Measurements from ENCODE around the gene CHSY1.

Gene CHSY1

GRCh38 chr15:101198800-101199199, 53.0 kb downstream of the CHSY1 start:
- no CpG with 5 or more reads among the region's 6 CpGs for WGBS (ENCODE audit: insufficient coverage, insufficient read length)
- no peak for DNase-seq (ENCODE audit: low read depth, low spot score)
- Histone ChIP-seq H3K9me3 (ENCODE audit: control insufficient read depth, insufficient read depth, low read length) (no peaks in the 10 kb centered on the region), H3K27me3 (ENCODE audit: control insufficient read depth, insufficient read depth, low read length) (no peaks in the 10 kb centered on the region), H3K4me1 (ENCODE audit: control insufficient read depth, insufficient read depth, low read length) (peaks cover 11% of the 10 kb centered on the region), H3K36me3 (ENCODE audit: control insufficient read depth, insufficient read depth, low read length) (no peaks in the 10 kb centered on the region), H3K27ac (ENCODE audit: low read length) (no peak overlapping the region), H3K4me3 (ENCODE audit: low read length) (no peak overlapping the region)

- no CpG with 5 or more reads among the region's 16 CpGs for WGBS (ENCODE audit: insufficient coverage, insufficient read length)
Observed at GRCh38 chr15:101198031-101198575, 53.7 kb downstream of the CHSY1 start.

GRCh38 chr15:101194546-101195125, 57.2 kb downstream of the CHSY1 start:
- no peaks in the 10 kb centered on the region for H3K36me3 ChIP-seq (ENCODE audit: control insufficient read depth, insufficient read depth, low read length)
- WGBS (ENCODE audit: insufficient coverage, insufficient read length), result 100% methylated on average over 5 of the region's 8 CpGs
- no peak overlapping the region for H3K27ac ChIP-seq (ENCODE audit: low read length)
- H3K9me3 ChIP-seq (ENCODE audit: control insufficient read depth, insufficient read depth, low read length), result no peaks in the 10 kb centered on the region
- H3K4me3 ChIP-seq (ENCODE audit: low read length), result no peak overlapping the region
- no peaks in the 10 kb centered on the region for H3K27me3 ChIP-seq (ENCODE audit: control insufficient read depth, insufficient read depth, low read length)
- peaks cover 11% of the 10 kb centered on the region for H3K4me1 ChIP-seq (ENCODE audit: control insufficient read depth, insufficient read depth, low read length)
- no peak for DNase-seq (ENCODE audit: low read depth, low spot score)

More at GRCh38 chr15:101198031-101198575, 53.7 kb downstream of the CHSY1 start:
- no peaks in the 10 kb centered on the region for H3K9me3 ChIP-seq (ENCODE audit: control insufficient read depth, insufficient read depth, low read length)
- DNase-seq (ENCODE audit: low read depth, low spot score), result no peak
- H3K4me3 ChIP-seq (ENCODE audit: low read length), result no peak overlapping the region
- peaks cover 13% of the 10 kb centered on the region for H3K4me1 ChIP-seq (ENCODE audit: control insufficient read depth, insufficient read depth, low read length)
- no peaks in the 10 kb centered on the region for H3K27me3 ChIP-seq (ENCODE audit: control insufficient read depth, insufficient read depth, low read length)
- H3K27ac ChIP-seq (ENCODE audit: low read length), result no peak overlapping the region
- no peaks in the 10 kb centered on the region for H3K36me3 ChIP-seq (ENCODE audit: control insufficient read depth, insufficient read depth, low read length)

DNA sequence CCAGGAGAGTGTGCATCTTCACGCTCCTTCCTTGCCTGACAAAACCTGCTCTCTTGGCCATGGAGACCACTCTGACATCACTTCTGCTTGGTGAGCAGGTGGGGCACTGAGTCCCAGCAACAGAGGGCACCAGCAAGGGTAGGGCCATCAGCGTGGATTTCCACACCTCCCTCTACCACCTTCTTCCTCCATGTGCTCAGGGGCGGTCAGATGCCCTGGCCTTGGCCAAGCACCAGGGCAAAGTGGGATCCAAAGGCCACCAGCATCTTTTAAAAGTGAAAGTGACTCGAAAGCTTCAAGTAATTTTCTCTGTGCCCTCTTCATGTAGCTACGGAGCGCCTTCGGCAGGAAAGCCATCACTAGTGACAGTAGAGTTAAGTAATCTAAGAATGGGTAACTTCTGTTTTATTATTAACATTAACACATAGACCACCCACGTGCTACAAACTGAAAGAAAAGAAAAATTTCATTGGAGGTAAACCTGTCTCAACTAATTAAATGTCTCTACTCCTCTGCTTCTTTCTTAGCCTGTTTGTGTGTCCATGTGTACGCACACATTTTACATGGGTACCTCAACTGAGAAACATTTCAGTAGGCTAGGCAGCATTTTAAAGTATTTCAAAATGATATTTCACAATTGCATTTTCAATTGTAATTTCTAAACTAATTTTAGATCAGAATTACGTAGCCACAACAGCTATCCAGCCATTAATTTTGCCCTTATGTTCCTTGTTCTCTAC, 57.9 kb downstream of the CHSY1 start:
- H3K36me3 ChIP-seq (ENCODE audit: control insufficient read depth, insufficient read depth, low read length), result no peaks in the 10 kb centered on the region
- no peak for DNase-seq (ENCODE audit: low read depth, low spot score)
- H3K9me3 ChIP-seq (ENCODE audit: control insufficient read depth, insufficient read depth, low read length), result no peaks in the 10 kb centered on the region
- peaks cover 14% of the 10 kb centered on the region for H3K4me1 ChIP-seq (ENCODE audit: control insufficient read depth, insufficient read depth, low read length)
- no peak overlapping the region for H3K4me3 ChIP-seq (ENCODE audit: low read length)
- H3K27me3 ChIP-seq (ENCODE audit: control insufficient read depth, insufficient read depth, low read length), result no peaks in the 10 kb centered on the region
- no CpG with 5 or more reads among the region's 10 CpGs for WGBS (ENCODE audit: insufficient coverage, insufficient read length)
- no peak overlapping the region for H3K27ac ChIP-seq (ENCODE audit: low read length)

DNA sequence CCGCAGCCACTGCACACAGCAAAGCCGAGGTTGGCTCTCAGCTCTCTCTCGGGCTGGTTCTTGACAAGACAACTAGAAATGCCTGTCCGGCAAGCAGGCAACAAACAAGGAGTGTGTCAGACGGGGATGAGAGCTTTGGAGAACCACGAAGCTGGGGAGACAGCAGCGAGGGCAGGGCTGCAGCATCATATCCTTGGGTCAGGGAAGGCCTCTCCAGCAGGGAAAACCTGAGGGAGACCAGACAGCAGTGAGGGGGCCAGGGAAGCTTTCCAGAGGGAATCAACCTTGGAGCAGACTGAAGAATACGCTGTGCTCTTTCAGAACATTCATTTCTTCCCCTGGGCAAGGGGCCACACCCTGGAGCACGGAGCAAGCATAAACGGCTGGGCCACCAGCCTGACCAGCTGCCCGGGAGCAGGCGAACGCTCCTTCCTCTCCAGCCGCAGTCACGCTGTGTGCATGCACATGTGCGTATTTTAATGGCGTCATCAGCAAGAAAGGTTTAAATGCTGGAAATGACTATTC, 58.7 kb downstream of the CHSY1 start:
- no peaks in the 10 kb centered on the region for H3K27me3 ChIP-seq (ENCODE audit: control insufficient read depth, insufficient read depth, low read length)
- no peak overlapping the region for H3K4me3 ChIP-seq (ENCODE audit: low read length)
- DNase-seq (ENCODE audit: low read depth, low spot score), result no peak
- no CpG with 5 or more reads among the region's 17 CpGs for WGBS (ENCODE audit: insufficient coverage, insufficient read length)
- peaks cover 9% of the 10 kb centered on the region; the same call in 1 of the 2 replicates for H3K4me1 ChIP-seq (ENCODE audit: control insufficient read depth, insufficient read depth, low read length)
- H3K36me3 ChIP-seq (ENCODE audit: control insufficient read depth, insufficient read depth, low read length), result no peaks in the 10 kb centered on the region
- H3K27ac ChIP-seq (ENCODE audit: low read length), result no peak overlapping the region
- H3K9me3 ChIP-seq (ENCODE audit: control insufficient read depth, insufficient read depth, low read length), result no peaks in the 10 kb centered on the region

- DNase-seq (ENCODE audit: low read depth, low spot score), result no peak
- WGBS (ENCODE audit: insufficient coverage, insufficient read length), result no CpG with 5 or more reads among the region's 3 CpGs
- Histone ChIP-seq H3K4me3 (ENCODE audit: low read length) (no peak overlapping the region), H3K27ac (ENCODE audit: low read length) (no peak overlapping the region), H3K27me3 (ENCODE audit: control insufficient read depth, insufficient read depth, low read length) (no peaks in the 10 kb centered on the region), H3K36me3 (ENCODE audit: control insufficient read depth, insufficient read depth, low read length) (no peaks in the 10 kb centered on the region), H3K4me1 (ENCODE audit: control insufficient read depth, insufficient read depth, low read length) (peaks cover 11% of the 10 kb centered on the region), H3K9me3 (ENCODE audit: control insufficient read depth, insufficient read depth, low read length) (no peaks in the 10 kb centered on the region)
Observed at GRCh38 chr15:101192081-101192480, 59.8 kb downstream of the CHSY1 start.

DNA sequence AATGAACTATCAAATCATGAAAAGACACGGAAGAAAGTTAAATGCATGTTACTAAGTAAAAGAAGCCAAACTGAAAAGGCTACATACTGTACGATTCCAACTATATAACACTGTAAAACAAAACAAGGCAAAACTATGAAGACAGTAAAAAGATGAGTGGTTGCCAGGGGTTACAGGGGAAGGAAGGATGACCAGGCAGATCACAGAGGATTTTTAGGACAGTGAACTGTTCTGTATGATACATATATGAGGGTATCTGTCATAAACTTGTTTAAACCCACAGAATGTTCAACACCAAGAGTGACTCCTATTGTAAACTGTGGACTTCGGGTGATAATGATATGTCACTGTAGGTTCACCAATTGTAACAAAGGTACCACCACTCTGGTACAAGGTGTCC, 60.6 kb downstream of the CHSY1 start:
- WGBS (ENCODE audit: insufficient coverage, insufficient read length), result no CpG with 5 or more reads among the region's 3 CpGs
- Histone ChIP-seq H3K27me3 (ENCODE audit: control insufficient read depth, insufficient read depth, low read length) (no peaks in the 10 kb centered on the region), H3K36me3 (ENCODE audit: control insufficient read depth, insufficient read depth, low read length) (no peaks in the 10 kb centered on the region)

DNA sequence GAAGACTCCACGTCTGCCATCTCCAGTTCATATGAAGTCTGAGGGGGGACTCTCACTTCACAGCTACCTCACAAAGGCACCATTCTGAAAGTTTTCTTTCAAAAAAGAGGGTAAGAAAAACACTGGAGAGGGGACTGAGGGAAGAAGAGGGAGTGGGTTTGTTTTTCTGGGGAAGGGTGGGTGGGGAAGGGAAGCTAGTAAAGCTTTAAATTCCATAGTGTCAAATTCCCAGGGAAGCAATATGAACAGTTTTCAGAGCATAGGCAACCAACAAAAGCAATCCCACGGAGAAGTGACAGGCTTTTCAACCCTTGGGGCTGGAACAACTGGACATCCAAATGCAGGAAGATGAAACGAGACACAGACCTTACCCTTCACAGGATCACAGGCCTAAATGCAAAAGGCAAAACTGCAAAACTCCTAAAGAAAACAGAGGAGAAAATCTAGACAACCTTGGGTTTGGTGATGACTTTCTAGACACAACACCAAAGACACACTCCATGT, 61.7 kb downstream of the CHSY1 start:
- Histone ChIP-seq H3K4me3 (ENCODE audit: low read length) (no peak overlapping the region), H3K36me3 (ENCODE audit: control insufficient read depth, insufficient read depth, low read length) (no peaks in the 10 kb centered on the region), H3K27ac (ENCODE audit: low read length) (no peak overlapping the region), H3K4me1 (ENCODE audit: control insufficient read depth, insufficient read depth, low read length) (peaks cover 11% of the 10 kb centered on the region), H3K27me3 (ENCODE audit: control insufficient read depth, insufficient read depth, low read length) (no peaks in the 10 kb centered on the region), H3K9me3 (ENCODE audit: control insufficient read depth, insufficient read depth, low read length) (no peaks in the 10 kb centered on the region)
- WGBS (ENCODE audit: insufficient coverage, insufficient read length), result no CpG with 5 or more reads among the region's 3 CpGs
- DNase-seq (ENCODE audit: low read depth, low spot score), result no peak

More for the DNA sequence above, 60.6 kb downstream of the CHSY1 start:
- Histone ChIP-seq H3K4me1 (ENCODE audit: control insufficient read depth, insufficient read depth, low read length) (peaks cover 11% of the 10 kb centered on the region), H3K9me3 (ENCODE audit: control insufficient read depth, insufficient read depth, low read length) (no peaks in the 10 kb centered on the region), H3K4me3 (ENCODE audit: low read length) (no peak overlapping the region), H3K27ac (ENCODE audit: low read length) (no peak overlapping the region)
- DNase-seq (ENCODE audit: low read depth, low spot score), result no peak

DNA sequence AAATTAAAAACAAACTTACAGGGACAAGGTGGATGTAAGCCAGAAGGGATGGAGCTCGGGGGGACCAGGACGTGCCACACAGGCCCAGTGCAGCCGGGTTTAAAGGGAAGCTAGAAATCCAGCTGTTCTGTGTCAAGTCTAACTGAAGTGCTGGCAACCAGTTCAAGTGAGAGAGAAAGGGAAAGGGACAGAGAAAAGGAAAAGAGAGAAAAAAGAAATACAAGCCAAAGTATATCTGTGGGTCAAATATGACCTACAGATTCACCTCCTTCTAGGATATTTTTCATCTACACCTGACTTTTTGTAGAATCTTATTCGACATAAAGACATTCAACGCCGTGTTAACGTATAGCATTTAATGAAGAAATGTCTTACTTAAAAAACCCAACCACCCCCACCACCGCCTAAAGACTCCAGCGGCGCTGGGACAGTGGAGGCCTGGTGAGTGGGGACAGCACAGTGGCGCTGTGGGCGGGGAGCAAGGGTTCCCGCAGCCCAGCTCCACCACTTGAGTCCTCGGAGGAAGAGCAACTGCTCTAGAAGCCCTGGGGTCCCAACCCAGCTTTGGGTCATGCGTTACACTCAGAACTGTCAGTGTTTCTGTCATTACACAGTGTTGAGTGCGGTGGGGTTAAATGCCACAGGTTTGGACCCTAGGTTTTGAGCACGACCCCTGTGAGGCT, 62.3 kb downstream of the CHSY1 start:
- Histone ChIP-seq H3K4me1 (ENCODE audit: control insufficient read depth, insufficient read depth, low read length) (peaks cover 11% of the 10 kb centered on the region), H3K27ac (ENCODE audit: low read length) (no peak overlapping the region)
- no CpG with 5 or more reads among the region's 17 CpGs for WGBS (ENCODE audit: insufficient coverage, insufficient read length)

More for the DNA sequence above, 62.3 kb downstream of the CHSY1 start:
- no peaks in the 10 kb centered on the region for H3K36me3 ChIP-seq (ENCODE audit: control insufficient read depth, insufficient read depth, low read length)
- H3K4me3 ChIP-seq (ENCODE audit: low read length), result no peak overlapping the region
- no peak for DNase-seq (ENCODE audit: low read depth, low spot score)
- H3K9me3 ChIP-seq (ENCODE audit: control insufficient read depth, insufficient read depth, low read length), result no peaks in the 10 kb centered on the region
- H3K27me3 ChIP-seq (ENCODE audit: control insufficient read depth, insufficient read depth, low read length), result no peaks in the 10 kb centered on the region
